Peyer's patch (tissue), 4 donors: ENCODE measurements around the gene CD99.

Experiments
- CTCF ChIP-seq, 6 experiments: fragments of 450-650 bp in 4 of 6; fragments of 200-600 bp in 2 of 6; sonication (generic) in 1 of 6; IDR thresholded peaks; one replicate each; pipeline ENCODE4 v1.5.1; 2017 to 2019; ENCODE audit warnings: antibody characterized with exemption in 6 of 6, mild to moderate bottlenecking in 3 of 6, moderate library complexity in 1 of 6
- POLR2A ChIP-seq, 2 donors: fragments of 450-650 bp; IDR thresholded peaks; one replicate each; pipeline ENCODE4 v1.5.1; 2017; ENCODE audit warnings: antibody characterized with exemption in 2 of 2, mild to moderate bottlenecking in 2 of 2, moderate library complexity in 2 of 2

GRCh38 chrX:2645563-2645962 lies 45.5 kb upstream of the CD99 start:
- no peak for TF ChIP-seq CTCF (IDR thresholded peaks at IDR 0.05)
- no peak for TF ChIP-seq POLR2A (IDR thresholded peaks at IDR 0.05)
